BE2C (cell line): ENCODE measurements around the gene POLR1D.
A peak's percentile ranks its signal among the peaks of the same experiment; 100 is the strongest.

Experiments
- DNase-seq: peaks from one replicate; pipeline ENCODE4 v3.0.0-alpha.2; 2020
- H3K27me3 ChIP-seq: fragments of 250-450 bp; sonication (Bioruptor Pico); 2 replicates; pipeline ENCODE4 v1.5.1; 2020; ENCODE audit warnings: mild to moderate bottlenecking
- H3K36me3 ChIP-seq: fragments of 250-450 bp; sonication (Bioruptor Pico); 2 replicates; pipeline ENCODE4 v1.5.1; 2020; ENCODE audit warnings: mild to moderate bottlenecking
- H3K4me1 ChIP-seq: fragments of 250-450 bp; sonication (Bioruptor Pico); 2 replicates; pipeline ENCODE4 v1.5.1; 2020
- H3K4me3 ChIP-seq: 2 replicates; pipeline ENCODE4 v1.5.1; 2011; ENCODE audit warnings: low read depth, low read length
- H3K9me3 ChIP-seq: fragments of 250-450 bp; sonication (Bioruptor Pico); 2 replicates; pipeline ENCODE4 v1.5.1; 2020
- CTCF ChIP-seq: IDR thresholded peaks from 2 replicates; pipeline ENCODE4 v1.5.1; 2012; ENCODE audit warnings: mild to moderate bottlenecking, low read depth, low read length

Gene POLR1D

GRCh38 chr13:27661017-27661416 lies 39.3 kb downstream of the POLR1D start:
- H3K4me3 ChIP-seq = no peak overlapping the region
- no peaks in the 10 kb centered on the region for H3K4me1 ChIP-seq
- H3K9me3 ChIP-seq = no peaks in the 10 kb centered on the region
- TF ChIP-seq CTCF = no peak
- H3K36me3 ChIP-seq = no peaks in the 10 kb centered on the region
- no peak for DNase-seq
- H3K27me3 ChIP-seq = no peaks in the 10 kb centered on the region

- no peaks in the 10 kb centered on the region for H3K27me3 ChIP-seq
These were observed 41.2 kb downstream of the POLR1D start for GRCh38 chr13:27662738-27663470.

GRCh38 chr13:27663947-27664346 lies 42.3 kb downstream of the POLR1D start:
- Histone ChIP-seq H3K36me3 (peaks cover 3% of the 10 kb centered on the region; the same call in 1 of the 2 replicates), H3K4me3 (no peak overlapping the region), H3K9me3 (no peaks in the 10 kb centered on the region), H3K4me1 (no peaks in the 10 kb centered on the region), H3K27me3 (no peaks in the 10 kb centered on the region)
- DNase-seq = no peak
- TF ChIP-seq CTCF = no peak

More at GRCh38 chr13:27662738-27663470, 41.2 kb downstream of the POLR1D start:
- peaks cover 3% of the 10 kb centered on the region; the same call in 1 of the 2 replicates for H3K36me3 ChIP-seq
- no peak overlapping the region for H3K4me3 ChIP-seq
- no peaks in the 10 kb centered on the region for H3K4me1 ChIP-seq
- DNase-seq = no peak
- TF ChIP-seq CTCF = no peak
- no peaks in the 10 kb centered on the region for H3K9me3 ChIP-seq

GRCh38 chr13:27665333-27665732 lies 43.6 kb downstream of the POLR1D start:
- peak; percentile 42 for TF ChIP-seq CTCF
- Histone ChIP-seq H3K9me3 (no peaks in the 10 kb centered on the region), H3K27me3 (no peaks in the 10 kb centered on the region), H3K4me3 (no peak overlapping the region), H3K4me1 (no peaks in the 10 kb centered on the region), H3K36me3 (peaks cover 3% of the 10 kb centered on the region; the same call in 1 of the 2 replicates)
- DNase-seq = no peak

GRCh38 chr13:27665761-27666160 lies 44.1 kb downstream of the POLR1D start:
- Histone ChIP-seq H3K4me3 (no peak overlapping the region), H3K9me3 (no peaks in the 10 kb centered on the region), H3K36me3 (peaks cover 3% of the 10 kb centered on the region; the same call in 1 of the 2 replicates), H3K27me3 (no peaks in the 10 kb centered on the region), H3K4me1 (no peaks in the 10 kb centered on the region)
- DNase-seq = no peak
- no peak for TF ChIP-seq CTCF

- Histone ChIP-seq H3K4me1 (no peaks in the 10 kb centered on the region), H3K4me3 (no peak overlapping the region), H3K9me3 (no peaks in the 10 kb centered on the region), H3K36me3 (peaks cover 3% of the 10 kb centered on the region; the same call in 1 of the 2 replicates), H3K27me3 (no peaks in the 10 kb centered on the region)
- no peak for TF ChIP-seq CTCF
- no peak for DNase-seq
These were observed 45.3 kb downstream of the POLR1D start for GRCh38 chr13:27666951-27667350.
